HG02759 (cell line): ENCODE data around the gene ARSG.
"Not testable (repeated sequence)": the region's sequence is repeated elsewhere in the genome, so short reads cannot be mapped to it uniquely, and the experiment has no call there.

Experiments
- ATAC-seq: cut with Tn5 transposase; IDR thresholded peaks from one replicate; pipeline ENCODE4 v1.9.1; 2021; ENCODE audit warnings: mild to moderate bottlenecking, moderate library complexity; ENCODE audit not compliant: unreplicated experiment

The ARSG gene

GRCh38 chr17:68304706-68305105 lies 13.4 kb downstream of the ARSG start:
- no peak for ATAC-seq

- no peak for ATAC-seq
These were observed 13.8 kb downstream of the ARSG start for GRCh38 chr17:68305142-68305541.

GRCh38 chr17:68306819-68307218 lies 15.5 kb downstream of the ARSG start:
- ATAC-seq = no peak

- no peak for ATAC-seq
These were observed 16.1 kb downstream of the ARSG start for GRCh38 chr17:68307443-68307842.

- ATAC-seq = not testable (repeated sequence)
These were observed 17.2 kb downstream of the ARSG start for GRCh38 chr17:68308486-68308885.

- not testable (repeated sequence) for ATAC-seq
These were observed 17.9 kb downstream of the ARSG start for GRCh38 chr17:68309066-68309670.

- no peak for ATAC-seq
These were observed 18.9 kb downstream of the ARSG start for GRCh38 chr17:68310152-68310551.

- no peak for ATAC-seq
These were observed 23.7 kb downstream of the ARSG start for GRCh38 chr17:68314916-68315535.

- ATAC-seq = no peak
These were observed 24.6 kb downstream of the ARSG start for GRCh38 chr17:68315930-68316329.

- ATAC-seq = no peak
These were observed 26.2 kb downstream of the ARSG start for GRCh38 chr17:68317458-68317857.

- no peak for ATAC-seq
These were observed 27.1 kb downstream of the ARSG start for GRCh38 chr17:68318103-68318991.

GRCh38 chr17:68319410-68320162 lies 28.3 kb downstream of the ARSG start:
- ATAC-seq = no peak

- no peak for ATAC-seq
These were observed 29.1 kb downstream of the ARSG start for GRCh38 chr17:68320311-68320865.

GRCh38 chr17:68320943-68321555 lies 29.8 kb downstream of the ARSG start:
- ATAC-seq = no peak

- ATAC-seq = no peak
These were observed 30.3 kb downstream of the ARSG start for GRCh38 chr17:68321556-68321954.

- no peak for ATAC-seq
These were observed 31.3 kb downstream of the ARSG start for GRCh38 chr17:68322630-68323029.

GRCh38 chr17:68324114-68324513 lies 32.8 kb downstream of the ARSG start:
- no peak for ATAC-seq

GRCh38 chr17:68324654-68325336 lies 33.5 kb downstream of the ARSG start:
- no peak for ATAC-seq

- ATAC-seq = no peak
These were observed 34.7 kb downstream of the ARSG start for GRCh38 chr17:68325961-68326360.

- no peak for ATAC-seq
These were observed 35.4 kb downstream of the ARSG start for GRCh38 chr17:68326681-68327080.
